H1 (cell line): ENCODE measurements around the gene TTC6. TPM values are rescaled to one million over a fixed set of nuclear protein-coding genes. Genes with fewer than 3 reads are reported as not detected.

Source experiments
- ATF2 ChIP-seq: IDR thresholded peaks from 2 replicates; pipeline ENCODE4 v1.6.1; 2012; ENCODE audit warnings: low read length, inconsistent platforms
- NRF1 ChIP-seq: IDR thresholded peaks from 2 replicates; pipeline ENCODE4 v1.6.1; 2011; ENCODE audit warnings: mild to moderate bottlenecking, low read depth, low read length, improper control_type of control experiment
- polyA plus RNA-seq, 7 experiments: library from polyadenylated mRNA; depleted of rRNA in 3 of 7; stranded (reverse) in 5 of 7; unstranded in 2 of 7; fragments of >200 nt in 5 of 7; fragments of 200-250 nt in 2 of 7; gene quantifications; 1 replicate in 5 of 7; 2 replicates in 1 of 7; 4 replicates in 1 of 7; pipeline versions ENCODE4 v1.2.1 to v1.2.3, GENCODE V29; 2011 to 2013; ENCODE audit warnings: missing spikeins in 2 of 7, mixed read lengths in 2 of 7
- total RNA-seq: library from RNA; stranded (reverse); fragmentation: NEBNext Ultra II Directional; extraction: Animal tissue kit (Norgen Biotek cat#: 25700); gene quantifications from 2 replicates; pipeline ENCODE4 v1.2.1, GENCODE V29; 2021

Gene TTC6
- total and polyA plus RNA-seq, 2 of the 8 experiments (the other 6 are each of a cell fraction or from before 2014, with no cell fraction given) = 0.02 TPM; not detected in 1

- TF ChIP-seq NRF1 = no peak
- no peak for TF ChIP-seq ATF2
These were observed 7.4 kb upstream of the TTC6 start (continued) for GRCh38 chr14:37587881-37588666.
